Spleen (tissue), 7 donors: Measurements from ENCODE around the gene GJA1.

Experiments used
- POLR2A ChIP-seq, 3 donors: fragments of 450-650 bp; IDR thresholded peaks; one replicate each; pipeline ENCODE4 v1.5.1; 2017; ENCODE audit warnings: antibody characterized with exemption in 3 of 3, mild to moderate bottlenecking in 1 of 3
- POLR2AphosphoS5 ChIP-seq, 3 donors: sonication (generic); formaldehyde crosslinking; IDR thresholded peaks; one replicate each; pipeline ENCODE4 v1.5.1; 2017; ENCODE audit warnings: antibody characterized with exemption in 3 of 3
- TF ChIP-seq, protein P1 (sequence below), 11 experiments: fragments of 200-600 bp in 7 of 11; fragments of 450-650 bp in 4 of 11; sonication (generic) in 4 of 11; IDR thresholded peaks in 8 of 11; conservative IDR thresholded peaks in 3 of 11; 1 replicate in 7 of 11; 2 replicates in 4 of 11; pipeline versions ENCODE4 v1.4.0 to v1.8.0; 2016 to 2021; ENCODE audit warnings: antibody characterized with exemption in 11 of 11, inconsistent platforms in 4 of 11, mild to moderate bottlenecking in 1 of 11
- donor health status: DM: no; HTN: no; CAD: no; lungs with moderate emphysema.
- donor health status: DM: no; HTN: no; CAD: no.
- donor health status: DM: no; HTN: no; CAD: no.

- TF ChIP-seq, protein P1, sequence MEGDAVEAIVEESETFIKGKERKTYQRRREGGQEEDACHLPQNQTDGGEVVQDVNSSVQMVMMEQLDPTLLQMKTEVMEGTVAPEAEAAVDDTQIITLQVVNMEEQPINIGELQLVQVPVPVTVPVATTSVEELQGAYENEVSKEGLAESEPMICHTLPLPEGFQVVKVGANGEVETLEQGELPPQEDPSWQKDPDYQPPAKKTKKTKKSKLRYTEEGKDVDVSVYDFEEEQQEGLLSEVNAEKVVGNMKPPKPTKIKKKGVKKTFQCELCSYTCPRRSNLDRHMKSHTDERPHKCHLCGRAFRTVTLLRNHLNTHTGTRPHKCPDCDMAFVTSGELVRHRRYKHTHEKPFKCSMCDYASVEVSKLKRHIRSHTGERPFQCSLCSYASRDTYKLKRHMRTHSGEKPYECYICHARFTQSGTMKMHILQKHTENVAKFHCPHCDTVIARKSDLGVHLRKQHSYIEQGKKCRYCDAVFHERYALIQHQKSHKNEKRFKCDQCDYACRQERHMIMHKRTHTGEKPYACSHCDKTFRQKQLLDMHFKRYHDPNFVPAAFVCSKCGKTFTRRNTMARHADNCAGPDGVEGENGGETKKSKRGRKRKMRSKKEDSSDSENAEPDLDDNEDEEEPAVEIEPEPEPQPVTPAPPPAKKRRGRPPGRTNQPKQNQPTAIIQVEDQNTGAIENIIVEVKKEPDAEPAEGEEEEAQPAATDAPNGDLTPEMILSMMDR (IDR thresholded peaks at IDR 0.05 in 8 of 11, conservative IDR thresholded peaks at IDR 0.05 in 3 of 11): no peak
- no peak for TF ChIP-seq POLR2A (IDR thresholded peaks at IDR 0.05)
- TF ChIP-seq POLR2AphosphoS5 (IDR thresholded peaks at IDR 0.05): no peak
Measured at GRCh38 chr6:121441477-121441876, 6.0 kb downstream of the GJA1 start.
